ENCODE results near the gene DDC.
A peak's percentile ranks its signal among the peaks of the same experiment; 100 is the strongest.

Gene DDC

GRCh38 chr7:50450590-50451032 lies 114.6 kb downstream of the DDC start:
- H3K27ac ChIP-seq = peak overlapping the region; percentile 84

GRCh38 chr7:50449881-50450589 lies 115.2 kb downstream of the DDC start, which contains the start of gene FIGNL1:
TSS of gene FIGNL1 (minus strand) at chr7:50450350. CDS start at chr7:50447287, 3,063 bp downstream.
- Histone ChIP-seq H3K27ac (peak within 1 kb of the TSS; percentile 84), H3K9ac (peak within 1 kb of the TSS; percentile 72), H3K4me1 (no peaks in the 10 kb centered on the region), H3K9me3 (ENCODE audit: control insufficient read depth, low read length) (no peaks in the 10 kb centered on the region), H2AFZ (peak within 1 kb of the TSS; percentile 99), H3K79me2 (peaks cover 3% of the 10 kb centered on the region), H3K36me3 (ENCODE audit: control insufficient read depth, insufficient read depth, low read length) (no peaks in the 10 kb centered on the region), H3K4me2 (ENCODE audit: low read length) (peak within 1 kb of the TSS; percentile 72), H3K4me3 (ENCODE audit: low read depth, low read length) (peak within 1 kb of the TSS; percentile 61), H3K27me3 (ENCODE audit: control insufficient read depth, insufficient read depth, low read length) (no peaks in the 10 kb centered on the region)
- no peak for TF ChIP-seq CTCF (IDR thresholded peaks at IDR 0.05)

More at GRCh38 chr7:50450590-50451032, 114.6 kb downstream of the DDC start:
- Histone ChIP-seq H3K36me3 (ENCODE audit: control insufficient read depth, insufficient read depth, low read length) (no peaks in the 10 kb centered on the region), H3K4me1 (no peaks in the 10 kb centered on the region), H3K4me3 (ENCODE audit: low read depth, low read length) (peak overlapping the region; percentile 61), H3K9ac (peak overlapping the region; percentile 72), H3K9me3 (ENCODE audit: control insufficient read depth, low read length) (no peaks in the 10 kb centered on the region), H3K4me2 (ENCODE audit: low read length) (peak overlapping the region; percentile 72), H3K27me3 (ENCODE audit: control insufficient read depth, insufficient read depth, low read length) (no peaks in the 10 kb centered on the region), H2AFZ (peak overlapping the region; percentile 99), H3K79me2 (peaks cover 3% of the 10 kb centered on the region)
- TF ChIP-seq CTCF (IDR thresholded peaks at IDR 0.05) = no peak

- Histone ChIP-seq H3K27me3 (ENCODE audit: control insufficient read depth, insufficient read depth, low read length) (no peaks in the 10 kb centered on the region), H3K27ac (no peak overlapping the region), H3K4me3 (ENCODE audit: low read depth, low read length) (peak overlapping the region; percentile 61), H3K9me3 (ENCODE audit: control insufficient read depth, low read length) (no peaks in the 10 kb centered on the region), H3K4me2 (ENCODE audit: low read length) (peak overlapping the region; percentile 72), H3K4me1 (no peaks in the 10 kb centered on the region), H3K9ac (peak overlapping the region; percentile 72), H2AFZ (peak overlapping the region; percentile 99), H3K79me2 (peaks cover 3% of the 10 kb centered on the region), H3K36me3 (ENCODE audit: control insufficient read depth, insufficient read depth, low read length) (no peaks in the 10 kb centered on the region)
- TF ChIP-seq CTCF (IDR thresholded peaks at IDR 0.05) = no peak
These were observed 115.7 kb downstream of the DDC start for GRCh38 chr7:50449501-50449880.

- no peaks in the 10 kb centered on the region for H3K27me3 ChIP-seq (ENCODE audit: control insufficient read depth, insufficient read depth, low read length)
- peaks cover 3% of the 10 kb centered on the region for H3K79me2 ChIP-seq
- no peak overlapping the region for H3K9ac ChIP-seq
- H3K36me3 ChIP-seq (ENCODE audit: control insufficient read depth, insufficient read depth, low read length) = no peaks in the 10 kb centered on the region
- TF ChIP-seq CTCF (IDR thresholded peaks at IDR 0.05) = no peak
- no peak overlapping the region for H3K4me2 ChIP-seq (ENCODE audit: low read length)
- H3K4me3 ChIP-seq (ENCODE audit: low read depth, low read length) = no peak overlapping the region
- no peak overlapping the region for H3K27ac ChIP-seq
- H3K4me1 ChIP-seq = no peaks in the 10 kb centered on the region
- no peaks in the 10 kb centered on the region for H3K9me3 ChIP-seq (ENCODE audit: control insufficient read depth, low read length)
- H2AFZ ChIP-seq = no peak overlapping the region
These were observed 116.4 kb downstream of the DDC start for GRCh38 chr7:50448823-50449222.

- H3K4me1 ChIP-seq = no peaks in the 10 kb centered on the region
- H3K4me2 ChIP-seq (ENCODE audit: low read length) = no peak overlapping the region
- TF ChIP-seq CTCF (IDR thresholded peaks at IDR 0.05) = no peak
- H3K36me3 ChIP-seq (ENCODE audit: control insufficient read depth, insufficient read depth, low read length) = no peaks in the 10 kb centered on the region
- H3K4me3 ChIP-seq (ENCODE audit: low read depth, low read length) = no peak overlapping the region
- H3K9ac ChIP-seq = no peak overlapping the region
- H3K9me3 ChIP-seq (ENCODE audit: control insufficient read depth, low read length) = no peaks in the 10 kb centered on the region
- H3K27me3 ChIP-seq (ENCODE audit: control insufficient read depth, insufficient read depth, low read length) = no peaks in the 10 kb centered on the region
- no peak overlapping the region for H3K27ac ChIP-seq
- no peak overlapping the region for H2AFZ ChIP-seq
- H3K79me2 ChIP-seq = peaks cover 3% of the 10 kb centered on the region
These were observed 118.7 kb downstream of the DDC start for GRCh38 chr7:50446542-50446960.
